Choroid plexus epithelial cell (primary cell): ENCODE data around the gene PARD6G.
A peak's percentile ranks its signal among the peaks of the same experiment; 100 is the strongest.

Experiments
- DNase-seq: peaks from one replicate; pipeline ENCODE4 v3.0.0-alpha.2; 2010; ENCODE audit warnings: low read depth
- H3K4me3 ChIP-seq: 2 replicates; pipeline ENCODE4 v1.5.1; 2011; ENCODE audit warnings: low read depth, mild to moderate bottlenecking, control low read depth, low read length, moderate library complexity
- CTCF ChIP-seq: conservative IDR thresholded peaks from 2 replicates; pipeline ENCODE4 v1.5.1; 2011; ENCODE audit warnings: low read depth, mild to moderate bottlenecking, control low read depth, inconsistent platforms, low read length, moderate library complexity

PARD6G gene

GRCh38 chr18:80171054-80171872 is 76.1 kb downstream of the PARD6G start:
- peak overlapping the region; percentile 56 for H3K4me3 ChIP-seq
- peak; percentile 58 for DNase-seq
- peak; percentile 94 for TF ChIP-seq CTCF

- peak; percentile 1 for TF ChIP-seq CTCF
- no peak overlapping the region for H3K4me3 ChIP-seq
- DNase-seq = no peak
Measured at GRCh38 chr18:80170395-80171053, 76.8 kb downstream of the PARD6G start.

GRCh38 chr18:80169607-80170006 is 77.7 kb downstream of the PARD6G start:
- no peak for DNase-seq
- no peak overlapping the region for H3K4me3 ChIP-seq
- no peak for TF ChIP-seq CTCF

GRCh38 chr18:80168982-80169381 is 78.3 kb downstream of the PARD6G start:
- H3K4me3 ChIP-seq = no peak overlapping the region
- no peak for TF ChIP-seq CTCF
- DNase-seq = no peak

- DNase-seq = no peak
- H3K4me3 ChIP-seq = no peak overlapping the region
- no peak for TF ChIP-seq CTCF
Measured at GRCh38 chr18:80168346-80168745, 79.0 kb downstream of the PARD6G start.

GRCh38 chr18:80167931-80168330 is 79.4 kb downstream of the PARD6G start:
- DNase-seq = no peak
- H3K4me3 ChIP-seq = no peak overlapping the region
- no peak for TF ChIP-seq CTCF
